ENCODE measurements around the gene DPP6. TPM values are rescaled to one million over a fixed set of nuclear protein-coding genes. Genes with fewer than 3 reads are reported as not detected.

The DPP6 gene
- total RNA-seq, 1 experiment from 2014 or later, result not detected

GRCh38 chr7:154867068-154867467 is 814.9 kb downstream of the DPP6 start:
- intact Hi-C loops (cut with micrococcal nuclease; ENCODE audit: unreplicated experiment) (no loop called here), in situ Hi-C loops (cut with HindIII; ENCODE audit: low pct_unique_long_range_greater_than_20kb, low sequenced_read_pairs) (no loop called here)
- Histone ChIP-seq H3K36me3 (ENCODE audit: control insufficient read depth, insufficient read depth, low read length) (no peaks in the 10 kb centered on the region), H3K27me3 (ENCODE audit: control insufficient read depth, insufficient read depth, low read length) (peaks cover 11% of the 10 kb centered on the region), H3K4me3 (ENCODE audit: low read depth in 2 of 2, low read length in 2 of 2) (no peak overlapping the region), H3K4me1 (ENCODE audit: control insufficient read depth, insufficient read depth, low read length) (no peaks in the 10 kb centered on the region), H3K9me3 (ENCODE audit: control insufficient read depth, insufficient read depth, low read depth, low read length) (no peaks in the 10 kb centered on the region), H3K27ac (ENCODE audit: low read length) (no peak overlapping the region)
- ChIA-PET POLR2A (no interaction called here), CTCF (no interaction called here)
- BruUV-seq (replicated peaks), result no TSS peak
- ATAC-seq, result no peak
- TF ChIP-seq CTCF (IDR thresholded peaks at IDR 0.05) (no peak), REST (IDR thresholded peaks at IDR 0.05; ENCODE audit: insufficient read depth in 1 of 2, low read depth in 2 of 2, low read length in 1 of 2) (no peak), TCF7L2 (IDR thresholded peaks at IDR 0.05; ENCODE audit: low read depth, low read length) (no peak), SIN3A (IDR thresholded peaks at IDR 0.05; ENCODE audit: borderline replicate concordance, insufficient read depth, low read depth, low read length) (no peak), POLR2AphosphoS5 (IDR thresholded peaks at IDR 0.05; ENCODE audit: low read depth, low read length) (no peak)
- DNase-seq (ENCODE audit: low read depth, low spot score), result no peak

- CTCF ChIA-PET, result no interaction called here
- in situ Hi-C loops (cut with HindIII; ENCODE audit: low pct_unique_long_range_greater_than_20kb, low sequenced_read_pairs), result no loop called here
- TF ChIP-seq CTCF (IDR thresholded peaks at IDR 0.05) (no peak), REST (IDR thresholded peaks at IDR 0.05; ENCODE audit: insufficient read depth in 1 of 2, low read depth in 2 of 2, low read length in 1 of 2) (no peak), SIN3A (IDR thresholded peaks at IDR 0.05; ENCODE audit: borderline replicate concordance, insufficient read depth, low read depth, low read length) (no peak), TCF7L2 (IDR thresholded peaks at IDR 0.05; ENCODE audit: low read depth, low read length) (no peak), POLR2AphosphoS5 (IDR thresholded peaks at IDR 0.05; ENCODE audit: low read depth, low read length) (no peak)
These were observed 816.7 kb downstream of the DPP6 start for GRCh38 chr7:154868921-154869320.

More at GRCh38 chr7:154868921-154869320, 816.7 kb downstream of the DPP6 start:
- Histone ChIP-seq H3K27ac (ENCODE audit: low read length) (no peak overlapping the region), H3K4me3 (ENCODE audit: low read depth in 2 of 2, low read length in 2 of 2) (no peak overlapping the region), H3K4me1 (ENCODE audit: control insufficient read depth, insufficient read depth, low read length) (no peaks in the 10 kb centered on the region), H3K9me3 (ENCODE audit: control insufficient read depth, insufficient read depth, low read depth, low read length) (no peaks in the 10 kb centered on the region), H3K36me3 (ENCODE audit: control insufficient read depth, insufficient read depth, low read length) (no peaks in the 10 kb centered on the region), H3K27me3 (ENCODE audit: control insufficient read depth, insufficient read depth, low read length) (peaks cover 11% of the 10 kb centered on the region)
- no TSS peak for BruUV-seq (replicated peaks)
- intact Hi-C loops (cut with micrococcal nuclease; ENCODE audit: unreplicated experiment), result no loop called here
- POLR2A ChIA-PET, result no interaction called here
- DNase-seq (ENCODE audit: low read depth, low spot score), result no peak
- no peak for ATAC-seq

Measured in Panc1 (cell line).